H9 (cell line): ENCODE data around the gene PROP1. TPM values are rescaled to one million over a fixed set of nuclear protein-coding genes. Genes with fewer than 3 reads are reported as not detected.

Experiments used
- DNase-seq: peaks from one replicate; pipeline ENCODE4 v3.0.0-alpha.2; 2017
- H2AFZ ChIP-seq: one replicate; pipeline ENCODE4 v1.6.1; 2013; ENCODE audit warnings: mild to moderate bottlenecking, low read length, control low read depth, moderate library complexity
- H2AK5ac ChIP-seq: 2 replicates; pipeline ENCODE4 v1.6.1; 2013; ENCODE audit warnings: low read length, control low read depth, mixed read lengths; ENCODE audit not compliant: insufficient read length
- H2BK120ac ChIP-seq: one replicate; pipeline ENCODE4 v1.6.1; 2013; ENCODE audit warnings: low read depth, mild to moderate bottlenecking, low read length, control low read depth, inconsistent platforms; ENCODE audit not compliant: poor library complexity, severe bottlenecking
- H2BK12ac ChIP-seq: 2 replicates; pipeline ENCODE4 v1.6.1; 2013; ENCODE audit warnings: low read length, control low read depth, mixed read lengths, low read depth; ENCODE audit not compliant: insufficient read length
- H2BK15ac ChIP-seq: 2 replicates; pipeline ENCODE4 v1.6.1; 2013; ENCODE audit warnings: low read depth, low read length, control low read depth
- H2BK20ac ChIP-seq: one replicate; pipeline ENCODE4 v1.6.1; 2013; ENCODE audit warnings: low read depth, mild to moderate bottlenecking, low read length, control low read depth, inconsistent platforms; ENCODE audit not compliant: poor library complexity, severe bottlenecking
- H2BK5ac ChIP-seq: 2 replicates; pipeline ENCODE4 v1.6.1; 2013; ENCODE audit warnings: low read length, control low read depth, mixed read lengths; ENCODE audit not compliant: insufficient read length
- H3K14ac ChIP-seq: 2 replicates; pipeline ENCODE4 v1.6.1; 2013; ENCODE audit warnings: low read length, control low read depth; ENCODE audit not compliant: insufficient read depth
- H3K18ac ChIP-seq: 2 replicates; pipeline ENCODE4 v1.6.1; 2013; ENCODE audit warnings: low read depth, mild to moderate bottlenecking, mixed read lengths, low read length, control low read depth; ENCODE audit not compliant: insufficient read length
- H3K23ac ChIP-seq: 2 replicates; pipeline ENCODE4 v1.6.1; 2013; ENCODE audit warnings: low read length, control low read depth, mixed read lengths, low read depth; ENCODE audit not compliant: insufficient read length
- H3K23me2 ChIP-seq: 2 replicates; pipeline ENCODE4 v1.6.1; 2013; ENCODE audit warnings: low read depth, mild to moderate bottlenecking, mixed read lengths, low read length, control low read depth; ENCODE audit not compliant: insufficient read length, poor library complexity, severe bottlenecking
- H3K27ac ChIP-seq: 2 replicates; pipeline ENCODE4 v1.5.1; 2013; ENCODE audit warnings: low read length, control low read depth, mixed read lengths, low read depth; ENCODE audit not compliant: insufficient read length
- H3K27me3 ChIP-seq: 2 replicates; pipeline ENCODE4 v1.6.1; 2013; ENCODE audit warnings: low read length, control low read depth, inconsistent platforms; ENCODE audit not compliant: insufficient read depth
- H3K4ac ChIP-seq: 2 replicates; pipeline ENCODE4 v1.6.1; 2013; ENCODE audit warnings: low read depth, mild to moderate bottlenecking, control low read depth, inconsistent platforms, low read length, moderate library complexity
- H3K4me1 ChIP-seq: 2 replicates; pipeline ENCODE4 v1.6.1; 2013; ENCODE audit warnings: low read length, control low read depth, inconsistent platforms; ENCODE audit not compliant: insufficient read depth
- H3K4me2 ChIP-seq: 2 replicates; pipeline ENCODE4 v1.6.1; 2013; ENCODE audit warnings: low read length, control low read depth, mixed read lengths; ENCODE audit not compliant: insufficient read length, insufficient read depth
- H3K56ac ChIP-seq: 2 replicates; pipeline ENCODE4 v1.6.1; 2013; ENCODE audit warnings: low read depth, mild to moderate bottlenecking, mixed read lengths, low read length, control low read depth; ENCODE audit not compliant: insufficient read length
- H3K79me1 ChIP-seq: 2 replicates; pipeline ENCODE4 v1.6.1; 2013; ENCODE audit warnings: low read depth, mild to moderate bottlenecking, moderate library complexity, low read length, control low read depth, inconsistent platforms; ENCODE audit not compliant: insufficient read depth, poor library complexity, severe bottlenecking
- H3K79me2 ChIP-seq: 2 replicates; pipeline ENCODE4 v1.6.1; 2013; ENCODE audit warnings: low read length, control low read depth, inconsistent platforms; ENCODE audit not compliant: insufficient read depth
- H3K9ac ChIP-seq: 2 replicates; pipeline ENCODE4 v1.6.1; 2013; ENCODE audit warnings: low read length, control low read depth, mixed read lengths; ENCODE audit not compliant: insufficient read length; ENCODE audit errors: extremely low read depth
- H3K9me3 ChIP-seq: one replicate; pipeline ENCODE4 v1.6.1; 2013; ENCODE audit warnings: low read depth, low read length, inconsistent platforms; ENCODE audit not compliant: control insufficient read depth
- H3T11ph ChIP-seq: one replicate; pipeline ENCODE4 v1.6.1; 2013; ENCODE audit warnings: mild to moderate bottlenecking, low read length, control low read depth, inconsistent platforms
- H4K20me1 ChIP-seq: one replicate; pipeline ENCODE4 v1.6.1; 2013; ENCODE audit not compliant: control insufficient read depth, insufficient read length, insufficient read depth
- H4K5ac ChIP-seq: 2 replicates; pipeline ENCODE4 v1.6.1; 2013; ENCODE audit warnings: low read depth, mild to moderate bottlenecking, mixed read lengths, low read length, control low read depth; ENCODE audit not compliant: insufficient read length
- H4K8ac ChIP-seq: replicated peaks from 2 replicates; pipeline ENCODE4 v1.6.1; 2013; ENCODE audit warnings: low read length, control low read depth, mixed read lengths, low read depth; ENCODE audit not compliant: insufficient read length
- H4K91ac ChIP-seq: 2 replicates; pipeline ENCODE4 v1.6.1; 2013; ENCODE audit warnings: low read depth, mild to moderate bottlenecking, moderate library complexity, mixed read lengths, low read length, control low read depth; ENCODE audit not compliant: insufficient read length
- H3K27ac Mint-ChIP-seq, 3 experiments: 2 replicates in 2 of 3; 3 replicates in 1 of 3; pipeline ENCODE4 v1.8.0; 2020 to 2021; ENCODE audit warnings: mixed read lengths in 3 of 3, mild to moderate bottlenecking in 1 of 3, moderate library complexity in 1 of 3
- H3K27me3 Mint-ChIP-seq: 2 replicates; pipeline ENCODE4 v1.8.0; 2021; ENCODE audit warnings: low read depth, mild to moderate bottlenecking, moderate library complexity, mixed read lengths
- H3K36me3 Mint-ChIP-seq, 3 experiments: 2 replicates in 2 of 3; 3 replicates in 1 of 3; pipeline ENCODE4 v1.8.0; 2020 to 2021; ENCODE audit warnings: low read depth in 3 of 3, mixed read lengths in 3 of 3; ENCODE audit not compliant: insufficient read depth in 1 of 3
- H3K4me1 Mint-ChIP-seq, 2 experiments: 2 replicates each; pipeline ENCODE4 v1.8.0; 2020; ENCODE audit warnings: mixed read lengths in 2 of 2
- H3K4me3 Mint-ChIP-seq, 2 experiments: 2 replicates in 1 of 2; 3 replicates in 1 of 2; pipeline ENCODE4 v1.8.0; 2020 to 2021; ENCODE audit warnings: mild to moderate bottlenecking in 2 of 2, mixed read lengths in 2 of 2, moderate library complexity in 1 of 2
- H3K9me3 Mint-ChIP-seq, 2 experiments: 2 replicates in 1 of 2; 3 replicates in 1 of 2; pipeline ENCODE4 v1.8.0; 2020; ENCODE audit warnings: mild to moderate bottlenecking in 2 of 2, mixed read lengths in 2 of 2, moderate library complexity in 1 of 2
- CTCF ChIP-seq: fragments of 200-600 bp; sonication (generic); conservative IDR thresholded peaks from 3 replicates; pipeline ENCODE4 v1.8.0; 2021; ENCODE audit warnings: antibody characterized with exemption, mild to moderate bottlenecking
- WGBS: extraction: QIAGEN DNeasy Blood & Tissue Kit; methylation state at CpG from one replicate; pipeline ENCODE4 v1.1.7; 2013; ENCODE audit warnings: missing lambda C conversion rate, low lambda C conversion rate, mixed read lengths; ENCODE audit not compliant: insufficient read length; ENCODE audit errors: extremely low coverage; 5-methylcytosine and 5-hydroxymethylcytosine counted together
- total RNA-seq: library from RNA; stranded (reverse); gene quantifications from 2 replicates; pipeline ENCODE4 v1.2.1, GENCODE V29; 2021

Gene PROP1
- total RNA-seq, 1 experiment from 2014 or later = not detected

DNA sequence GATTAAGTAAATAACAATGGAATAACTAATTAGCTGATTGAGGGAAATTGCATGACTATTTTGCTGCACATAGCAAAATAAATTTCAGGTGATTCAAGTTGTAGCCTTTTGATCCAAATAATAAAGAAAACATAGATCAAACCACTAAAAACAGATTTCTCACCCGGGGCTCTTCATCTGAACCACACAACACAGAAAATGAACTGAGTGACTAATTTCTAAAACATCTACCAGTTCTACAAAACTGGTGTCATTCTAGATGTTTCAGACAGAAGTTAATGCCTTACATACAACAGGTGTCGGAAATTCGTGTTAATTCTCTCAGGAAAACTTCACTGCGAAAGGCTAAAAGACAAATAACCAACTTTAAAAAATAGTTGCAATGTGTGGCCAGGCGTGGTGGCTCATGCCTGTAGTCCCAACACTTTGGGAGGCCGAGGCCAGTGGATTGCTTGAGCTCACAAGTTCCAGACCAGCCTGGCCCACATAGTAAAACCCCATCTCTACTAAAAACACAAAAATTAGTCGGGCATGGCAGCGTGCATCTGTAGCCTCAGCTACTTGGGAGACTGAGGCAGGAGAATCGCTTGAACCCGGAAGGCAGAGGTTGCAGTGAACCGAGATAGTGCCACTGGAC is 6.9 kb downstream of the PROP1 start:
- Histone ChIP-seq H4K5ac (no peak overlapping the region), H2AFZ (no peak overlapping the region), H2BK5ac (no peak overlapping the region), H3K4me2 (no peak overlapping the region), H4K8ac (no peak overlapping the region), H2BK20ac (no peak overlapping the region), H3K79me1 (no peaks in the 10 kb centered on the region), H3K4me1 (no peaks in the 10 kb centered on the region), H3K14ac (no peak overlapping the region), H2BK15ac (no peak overlapping the region), H3K27me3 (no peaks in the 10 kb centered on the region), H3K56ac (no peak overlapping the region), H4K20me1 (no peaks in the 10 kb centered on the region), H2BK12ac (no peak overlapping the region), H3K23me2 (no peaks in the 10 kb centered on the region), H4K91ac (no peak overlapping the region), H3K27ac (no peak overlapping the region), H3K9me3 (no peaks in the 10 kb centered on the region), H3K18ac (no peak overlapping the region), H3K79me2 (no peaks in the 10 kb centered on the region), H3K4ac (no peak overlapping the region), H3K23ac (no peak overlapping the region), H2BK120ac (no peak overlapping the region), H3K9ac (no peak overlapping the region), H2AK5ac (no peak overlapping the region), H3T11ph (no peak overlapping the region)
- WGBS = no CpG with 5 or more reads among the region's 11 CpGs
- no peak for DNase-seq
- no peak overlapping the region for H3K4me3 Mint-ChIP-seq
- H3K9me3 Mint-ChIP-seq = no peaks in the 10 kb centered on the region
- H3K27me3 Mint-ChIP-seq = peaks cover 5% of the 10 kb centered on the region
- no peaks in the 10 kb centered on the region; a peak in 1 of 7 replicates for H3K36me3 Mint-ChIP-seq
- no peak overlapping the region for H3K27ac Mint-ChIP-seq
- no peak for TF ChIP-seq CTCF
- H3K4me1 Mint-ChIP-seq = no peaks in the 10 kb centered on the region
